ENCODE data around the gene GRPEL1.

GRPEL1 gene

GRCh38 chr4:7073059-7073458 is 5.2 kb upstream of the GRPEL1 start:
- no peak overlapping the region for H3K4me3 ChIP-seq (replicated peaks; ENCODE audit: insufficient read depth, low read length)
- no peaks in the 10 kb centered on the region for H3K27me3 ChIP-seq (ENCODE audit: insufficient read depth, poor library complexity, severe bottlenecking)
- no peak for DNase-seq (ENCODE audit: low read depth in 1 of 2, low spot score in 1 of 2)
- TF ChIP-seq POLR2AphosphoS5 (IDR thresholded peaks at IDR 0.05; ENCODE audit: low read depth) (no peak), CTCF (IDR thresholded peaks at IDR 0.05; ENCODE audit: insufficient read depth, low read length) (no peak), SPI1 (IDR thresholded peaks at IDR 0.05; ENCODE audit: borderline replicate concordance, low read depth) (no peak), REST (IDR thresholded peaks at IDR 0.05; ENCODE audit: insufficient replicate concordance, low read depth) (no peak), GABPA (IDR thresholded peaks at IDR 0.05; ENCODE audit: low read depth) (no peak)
- no peak overlapping the region for H3K27ac ChIP-seq (replicated peaks)

- TF ChIP-seq GABPA (IDR thresholded peaks at IDR 0.05; ENCODE audit: low read depth) = no peak
- TF ChIP-seq SPI1 (IDR thresholded peaks at IDR 0.05; ENCODE audit: borderline replicate concordance, low read depth) = no peak
- TF ChIP-seq REST (IDR thresholded peaks at IDR 0.05; ENCODE audit: insufficient replicate concordance, low read depth) = no peak
- TF ChIP-seq CTCF (IDR thresholded peaks at IDR 0.05; ENCODE audit: insufficient read depth, low read length) = peak; percentile 99
- no peak for TF ChIP-seq POLR2AphosphoS5 (IDR thresholded peaks at IDR 0.05; ENCODE audit: low read depth)
- H3K4me3 ChIP-seq (replicated peaks; ENCODE audit: insufficient read depth, low read length) = no peak overlapping the region
- DNase-seq (ENCODE audit: low read depth in 1 of 2, low spot score in 1 of 2) = peak in 1 of 2 experiments; percentile 81
- no peak overlapping the region for H3K27ac ChIP-seq (replicated peaks)
- no peaks in the 10 kb centered on the region for H3K27me3 ChIP-seq (ENCODE audit: insufficient read depth, poor library complexity, severe bottlenecking)
Measured at GRCh38 chr4:7070729-7071511, 3.1 kb upstream of the GRPEL1 start.

- peak overlapping the region; percentile 71 for H3K27ac ChIP-seq (replicated peaks)
- no peak for DNase-seq (ENCODE audit: low read depth in 1 of 2, low spot score in 1 of 2)
- TF ChIP-seq POLR2AphosphoS5 (IDR thresholded peaks at IDR 0.05; ENCODE audit: low read depth) (no peak), GABPA (IDR thresholded peaks at IDR 0.05; ENCODE audit: low read depth) (no peak), SPI1 (IDR thresholded peaks at IDR 0.05; ENCODE audit: borderline replicate concordance, low read depth) (no peak), REST (IDR thresholded peaks at IDR 0.05; ENCODE audit: insufficient replicate concordance, low read depth) (peak; percentile 34), CTCF (IDR thresholded peaks at IDR 0.05; ENCODE audit: insufficient read depth, low read length) (no peak)
- peak overlapping the region; percentile 61 for H3K4me3 ChIP-seq (replicated peaks; ENCODE audit: insufficient read depth, low read length)
- no peaks in the 10 kb centered on the region for H3K27me3 ChIP-seq (ENCODE audit: insufficient read depth, poor library complexity, severe bottlenecking)
Measured at GRCh38 chr4:7068883-7069282, 1.0 kb upstream of the GRPEL1 start.

Measured in HL-60 (cell line).